HepG2 (cell line): ENCODE data around the gene CLDN20. TPM values are rescaled to one million over a fixed set of nuclear protein-coding genes. Genes with fewer than 3 reads are reported as not detected.

ENCODE experiments used
- ATAC-seq: fragments of 200-7000 bp; cut with Tn5 transposase; 3 replicates; pipeline ENCODE4 v1.9.1; 2020; ENCODE audit warnings: mild to moderate bottlenecking, moderate library complexity
- BruUV-seq: library from RNA; stranded (reverse); fragments of 400-500 nt; replicated peaks from 2 replicates; lab custom pipeline; 2021; lab: Mats Ljungman, UMichigan
- CTCF ChIA-PET: fragments of 300-600 bp; formaldehyde crosslinking; extraction: SDS; loops from one replicate; lab custom pipeline; 2021; ENCODE audit warnings: low total read pairs, inconsistent platforms, low intra/inter-chr PET ratio; lab: Yijun Ruan, JAX
- POLR2A ChIA-PET: fragments of 350-600 bp; sonication (Branson Sonifier 250); formaldehyde crosslinking; loops from one replicate; lab custom pipeline; 2020; ENCODE audit warnings: antibody characterized with exemption, inconsistent platforms; lab: Yijun Ruan, JAX
- DNase-seq: peaks from one replicate; pipeline ENCODE4 v3.0.0-alpha.2; 2015; ENCODE audit warnings: low spot score
- FAIRE-seq: peaks from 3 replicates; lab custom pipeline; 2011; peaks lifted over from hg19 to GRCh38; lab: Jason Lieb, UNC
- H2AFZ ChIP-seq: one replicate; pipeline ENCODE4 v1.6.1; 2011; ENCODE audit warnings: low read length, inconsistent platforms
- H3K27ac ChIP-seq: fragments of 300-600 bp; 3 replicates; pipeline ENCODE4 v1.8.0; 2011; ENCODE audit warnings: mixed run types, mild to moderate bottlenecking, mixed read lengths, low read length, inconsistent platforms; ENCODE audit not compliant: insufficient read depth; ENCODE audit errors: extremely low read length
- H3K27me3 ChIP-seq, 2 experiments: fragments of 200-600 bp in 1 of 2; 2 replicates in 1 of 2; 3 replicates in 1 of 2; pipeline versions ENCODE4 v1.6.0 to v1.8.0; 2011; ENCODE audit warnings: low read length in 2 of 2, mild to moderate bottlenecking in 2 of 2, moderate library complexity in 2 of 2, inconsistent platforms in 1 of 2; ENCODE audit not compliant: insufficient read depth in 2 of 2, control insufficient read depth in 1 of 2
- H3K36me3 ChIP-seq, 2 experiments: fragments of 200-600 bp in 1 of 2; replicated peaks in 1 of 2; 2 replicates in 1 of 2; 3 replicates in 1 of 2; pipeline versions ENCODE4 v1.5.1 to v1.8.0; 2011; ENCODE audit warnings: low read length in 2 of 2, inconsistent platforms in 1 of 2; ENCODE audit not compliant: insufficient read depth in 2 of 2, control insufficient read depth in 1 of 2
- H3K4me1 ChIP-seq: 2 replicates; pipeline ENCODE4 v1.5.1; 2012; ENCODE audit warnings: low read length, inconsistent platforms; ENCODE audit not compliant: insufficient read depth
- H3K4me2 ChIP-seq: 2 replicates; pipeline ENCODE4 v1.6.0; 2011; ENCODE audit warnings: low read depth, low read length, inconsistent platforms
- H3K4me3 ChIP-seq, 3 experiments: fragments of 200-600 bp in 1 of 3; sonication (generic), shearing (Covaris generic) in 1 of 3; replicated peaks in 1 of 3; 2 replicates each; pipeline ENCODE4 v1.5.1; 2011 to 2016; ENCODE audit warnings: low read length in 3 of 3, inconsistent platforms in 2 of 3, low read depth in 2 of 3, mild to moderate bottlenecking in 2 of 3, control low read depth in 1 of 3, mixed read lengths in 1 of 3; ENCODE audit not compliant: insufficient read depth in 1 of 3
- H3K79me2 ChIP-seq: one replicate; pipeline ENCODE4 v1.6.1; 2011; ENCODE audit warnings: low read length, inconsistent platforms; ENCODE audit not compliant: insufficient read depth
- H3K9ac ChIP-seq: 2 replicates; pipeline ENCODE4 v1.6.0; 2011; ENCODE audit warnings: mild to moderate bottlenecking, low read depth, low read length, inconsistent platforms; ENCODE audit not compliant: insufficient read depth
- H3K9me3 ChIP-seq: 2 replicates; pipeline ENCODE4 v1.5.1; 2012; ENCODE audit warnings: mild to moderate bottlenecking, low read length
- H4K20me1 ChIP-seq: 2 replicates; pipeline ENCODE4 v1.6.0; 2011; ENCODE audit warnings: inconsistent platforms, mild to moderate bottlenecking, low read length, moderate library complexity; ENCODE audit not compliant: insufficient read depth
- ATF7-NPFF ChIP-seq: sonication (generic); formaldehyde crosslinking; IDR thresholded peaks from 2 replicates; pipeline ENCODE4 v1.8.1; 2023; ENCODE audit warnings: mild to moderate bottlenecking, low read depth, missing genetic modification reagents, moderate library complexity
- DNMT1 ChIP-seq: sonication (generic); formaldehyde crosslinking; IDR thresholded peaks from 2 replicates; pipeline ENCODE4 v1.5.1; 2020; ENCODE audit warnings: mild to moderate bottlenecking, missing genetic modification reagents
- FOXK2 ChIP-seq: fragments of 450-650 bp; IDR thresholded peaks from 2 replicates; pipeline ENCODE4 v1.6.1; 2016
- ZBTB8A ChIP-seq: sonication (generic); formaldehyde crosslinking; IDR thresholded peaks from 2 replicates; pipeline ENCODE4 v1.4.0; 2020; ENCODE audit warnings: mild to moderate bottlenecking, low read depth, missing genetic modification reagents, borderline replicate concordance
- ZFYVE20 ChIP-seq: sonication (generic); formaldehyde crosslinking; IDR thresholded peaks from 2 replicates; pipeline ENCODE4 v1.8.0; 2023; ENCODE audit warnings: low read depth, mild to moderate bottlenecking, moderate library complexity, missing genetic modification reagents, borderline replicate concordance
- ZNF567 ChIP-seq: sonication (generic); formaldehyde crosslinking; IDR thresholded peaks from 2 replicates; pipeline ENCODE4 v1.8.1; 2023; ENCODE audit warnings: mild to moderate bottlenecking, missing genetic modification reagents, borderline replicate concordance
- ZNF577 ChIP-seq: sonication (generic); formaldehyde crosslinking; IDR thresholded peaks from 2 replicates; pipeline ENCODE4 v1.4.0; 2020; ENCODE audit warnings: mild to moderate bottlenecking, low read depth, missing genetic modification reagents, borderline replicate concordance
- ZSCAN21 ChIP-seq: sonication (generic); formaldehyde crosslinking; IDR thresholded peaks from 2 replicates; pipeline ENCODE4 v1.8.0; 2022; ENCODE audit warnings: mild to moderate bottlenecking, missing genetic modification reagents, moderate library complexity, borderline replicate concordance
- WGBS: methylation state at CpG from one replicate; pipeline ENCODE4 v1.1.6; 2017; ENCODE audit warnings: low lambda C conversion rate; 5-methylcytosine and 5-hydroxymethylcytosine counted together
- in situ Hi-C: cut with HindIII; loops from 2 replicates; pipeline ENCODE4 v1.10.0; 2017; ENCODE audit warnings: low pct_unique_long_range_greater_than_20kb; ENCODE audit not compliant: extremely low pct_ligation_motif_present
- intact Hi-C: fragments of 100-400 bp; cut with micrococcal nuclease; formaldehyde crosslinking; loops from one replicate; pipeline ENCODE4 v1.10.0; 2022; ENCODE audit not compliant: unreplicated experiment
- polyA plus RNA-seq, 8 experiments: library from polyadenylated mRNA; depleted of rRNA in 3 of 8; stranded (reverse) in 7 of 8; unstranded in 1 of 8; fragments of >200 nt; fragmentation: Illumina TruSeq in 4 of 8; extraction: Trizol in 4 of 8; gene quantifications; 2 replicates each; pipeline versions ENCODE4 v1.2.1 to v1.2.3, GENCODE V29; 2011 to 2016; ENCODE audit warnings: low read depth in 4 of 8, missing spikeins in 1 of 8, mixed read lengths in 1 of 8; ENCODE audit not compliant: insufficient read depth in 1 of 8
- total RNA-seq, 5 experiments: library from RNA; depleted of rRNA; stranded (reverse); fragments of >200 nt; fragmentation: Illumina TruSeq; extraction: Trizol; gene quantifications; 2 replicates each; pipeline ENCODE4 v1.2.3, GENCODE V29; 2016; ENCODE audit warnings: low read depth in 1 of 5
- TF ChIP-seq, protein P1 (sequence below): sonication (generic); formaldehyde crosslinking; IDR thresholded peaks from 2 replicates; pipeline ENCODE4 v1.8.1; 2023; ENCODE audit warnings: mild to moderate bottlenecking, moderate library complexity, missing genetic modification reagents

The CLDN20 gene
- total and polyA plus RNA-seq, 2 of the 13 experiments (the other 11 are each of a cell fraction or from before 2014, with no cell fraction given), result not detected

DNA sequence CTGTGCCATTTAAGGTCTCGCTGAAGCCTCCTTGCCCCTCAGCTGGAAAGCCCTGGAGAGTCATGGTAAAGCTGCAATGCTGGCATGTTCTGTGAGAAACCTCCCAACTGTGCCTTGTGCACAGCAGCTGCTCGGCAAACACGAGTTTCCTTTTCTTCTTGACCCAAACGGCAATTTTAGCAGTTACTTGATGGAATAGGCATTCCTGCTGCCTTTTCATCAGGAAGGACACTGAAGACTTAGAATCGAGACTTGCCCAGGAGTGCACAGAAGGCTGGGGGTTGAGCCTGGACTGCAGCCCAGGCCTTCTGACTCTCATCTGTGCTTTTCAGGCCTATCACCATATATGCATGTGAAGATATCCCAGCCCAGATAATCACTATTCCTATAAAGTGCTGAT lies 28.7 kb upstream of the CLDN20 start:
- Histone ChIP-seq H3K36me3 (no peaks in the 10 kb centered on the region), H2AFZ (no peak overlapping the region), H3K79me2 (no peaks in the 10 kb centered on the region), H3K4me1 (0 out of 2 replicates have a peak, but pooled peaks cover 5% of the 10 kb centered on the region), H3K27ac (no peak overlapping the region), H3K27me3 (no peaks in the 10 kb centered on the region), H3K4me2 (no peak overlapping the region), H3K4me3 (no peak overlapping the region), H3K9ac (no peak overlapping the region), H4K20me1 (no peaks in the 10 kb centered on the region), H3K9me3 (peaks cover 7% of the 10 kb centered on the region; the same call in 1 of the 2 replicates)
- ChIA-PET CTCF (no interaction called here), POLR2A (interaction anchor here (1.2 kb wide), 1 partner anchor 11 kb away, joined by 7 read pairs; no protein-coding TSS in a partner anchor)
- WGBS, result 30% methylated on average over 5 of the region's 5 CpGs
- in situ Hi-C loops (no loop called here), intact Hi-C loops (no loop called here)
- ATAC-seq (no peak), FAIRE-seq (no peak), DNase-seq (no peak)
- BruUV-seq, result no TSS peak
- TF ChIP-seq, protein P1, sequence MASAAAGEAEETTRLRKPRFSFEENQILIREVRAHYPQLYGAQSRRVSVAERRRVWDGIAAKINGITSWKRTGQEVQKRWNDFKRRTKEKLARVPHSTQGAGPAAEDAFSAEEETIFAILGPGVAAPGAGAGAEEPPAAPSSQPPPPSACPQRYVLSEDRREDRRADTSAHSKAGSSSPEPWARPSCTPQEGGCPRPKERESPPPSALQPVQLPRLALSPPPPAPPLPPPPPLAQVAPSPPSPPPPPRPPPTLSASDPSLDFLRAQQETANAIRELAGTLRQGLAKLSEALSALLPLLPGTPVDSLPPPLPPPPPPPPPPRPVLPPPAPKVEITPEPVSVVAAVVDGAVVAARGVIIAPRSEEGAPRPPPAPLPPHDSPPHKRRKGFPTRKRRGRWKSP (CRISPR knock-in tag), result no peak
- TF ChIP-seq ZSCAN21 (CRISPR knock-in tag) (no peak), ZNF567 (CRISPR knock-in tag) (no peak), DNMT1 (CRISPR knock-in tag) (no peak), FOXK2 (no peak), ATF7-NPFF (CRISPR knock-in tag) (no peak), ZFYVE20 (CRISPR knock-in tag) (no peak), ZBTB8A (CRISPR knock-in tag) (no peak), ZNF577 (CRISPR knock-in tag) (no peak)
